Measurements from ENCODE around the gene SEZ6L2.
"Not testable (repeated sequence)": the region's sequence is repeated elsewhere in the genome, so short reads cannot be mapped to it uniquely, and the experiment has no call there.

SEZ6L2 gene

GRCh38 chr16:29899516-29900101 lies at the start of gene SEZ6L2:
SEZ6L2 (minus strand) TSS chr16:29899550; CDS start chr16:29899019, 531 bp downstream.
- DNase-seq (ENCODE audit: low read depth in 2 of 2, low spot score in 1 of 2) = peak; percentile 35 to 41

GRCh38 chr16:29947897-29948296 lies 48.5 kb upstream of the SEZ6L2 start:
- no peak for DNase-seq (ENCODE audit: low read depth in 2 of 2, low spot score in 1 of 2)

- no peak for DNase-seq (ENCODE audit: low read depth in 2 of 2, low spot score in 1 of 2)
These were observed 44.8 kb upstream of the SEZ6L2 start for GRCh38 chr16:29943846-29944799.

- DNase-seq (ENCODE audit: low read depth in 2 of 2, low spot score in 1 of 2) = no peak
These were observed 41.3 kb upstream of the SEZ6L2 start for GRCh38 chr16:29940656-29941055.

- not testable (repeated sequence) for DNase-seq (ENCODE audit: low read depth in 2 of 2, low spot score in 1 of 2)
These were observed 32.4 kb upstream of the SEZ6L2 start for GRCh38 chr16:29931750-29932149.

GRCh38 chr16:29927070-29927905 lies 27.9 kb upstream of the SEZ6L2 start:
- no peak for DNase-seq (ENCODE audit: low read depth in 2 of 2, low spot score in 1 of 2)

GRCh38 chr16:29926711-29927052 lies 27.3 kb upstream of the SEZ6L2 start:
- DNase-seq (ENCODE audit: low read depth in 2 of 2, low spot score in 1 of 2) = no peak

GRCh38 chr16:29925781-29926710 lies 26.7 kb upstream of the SEZ6L2 start, which contains the start of gene KCTD13:
KCTD13 (minus strand) TSS chr16:29926226; CDS start chr16:29926033, 193 bp downstream.
- DNase-seq (ENCODE audit: low read depth in 2 of 2, low spot score in 1 of 2) = peak; percentile 63 to 72

- no peak for DNase-seq (ENCODE audit: low read depth in 2 of 2, low spot score in 1 of 2)
These were observed 25.9 kb upstream of the SEZ6L2 start for GRCh38 chr16:29925105-29925756.

GRCh38 chr16:29922986-29923501 lies 23.7 kb upstream of the SEZ6L2 start:
- no peak for DNase-seq (ENCODE audit: low read depth in 2 of 2, low spot score in 1 of 2)

- no peak for DNase-seq (ENCODE audit: low read depth in 2 of 2, low spot score in 1 of 2)
These were observed 23.0 kb upstream of the SEZ6L2 start for GRCh38 chr16:29922326-29922725.

GRCh38 chr16:29921034-29921385 lies 21.7 kb upstream of the SEZ6L2 start:
- no peak for DNase-seq (ENCODE audit: low read depth in 2 of 2, low spot score in 1 of 2)

- DNase-seq (ENCODE audit: low read depth in 2 of 2, low spot score in 1 of 2) = no peak
These were observed 21.1 kb upstream of the SEZ6L2 start for GRCh38 chr16:29920288-29921033.

GRCh38 chr16:29916979-29917378 lies 17.6 kb upstream of the SEZ6L2 start:
- DNase-seq (ENCODE audit: low read depth in 2 of 2, low spot score in 1 of 2) = no peak

- no peak for DNase-seq (ENCODE audit: low read depth in 2 of 2, low spot score in 1 of 2)
These were observed 16.4 kb upstream of the SEZ6L2 start for GRCh38 chr16:29915590-29916247.

GRCh38 chr16:29913514-29913913 lies 14.2 kb upstream of the SEZ6L2 start:
- no peak for DNase-seq (ENCODE audit: low read depth in 2 of 2, low spot score in 1 of 2)

GRCh38 chr16:29912087-29912486 lies 12.7 kb upstream of the SEZ6L2 start:
- DNase-seq (ENCODE audit: low read depth in 2 of 2, low spot score in 1 of 2) = no peak

GRCh38 chr16:29911676-29912010 lies 12.3 kb upstream of the SEZ6L2 start:
- no peak for DNase-seq (ENCODE audit: low read depth in 2 of 2, low spot score in 1 of 2)
